Neuronal stem cell (in vitro differentiated cells): ENCODE measurements around the gene PLVAP.
A peak's percentile ranks its signal among the peaks of the same experiment; 100 is the strongest.

ENCODE experiments used
- DNase-seq: peaks from one replicate; pipeline ENCODE4 v3.0.0-alpha.2; 2013; ENCODE audit warnings: low spot score
- H2AFZ ChIP-seq: one replicate; pipeline ENCODE4 v1.6.1; 2013; ENCODE audit warnings: mild to moderate bottlenecking, low read length, inconsistent platforms
- H2AK5ac ChIP-seq: 2 replicates; pipeline ENCODE4 v1.6.1; 2013; ENCODE audit warnings: low read depth, mild to moderate bottlenecking, inconsistent platforms, low read length, moderate library complexity, mixed read lengths
- H2BK120ac ChIP-seq: 2 replicates; pipeline ENCODE4 v1.6.1; 2013; ENCODE audit warnings: low read depth, mild to moderate bottlenecking, inconsistent platforms, low read length, moderate library complexity, mixed read lengths
- H2BK12ac ChIP-seq: one replicate; pipeline ENCODE4 v1.6.1; 2013; ENCODE audit warnings: low read length, inconsistent platforms
- H2BK15ac ChIP-seq: 2 replicates; pipeline ENCODE4 v1.6.1; 2013; ENCODE audit warnings: mild to moderate bottlenecking, low read length, inconsistent platforms, mixed read lengths
- H2BK5ac ChIP-seq: one replicate; pipeline ENCODE4 v1.6.1; 2013; ENCODE audit warnings: inconsistent platforms, mild to moderate bottlenecking, low read length, moderate library complexity
- H3K14ac ChIP-seq: one replicate; pipeline ENCODE4 v1.6.1; 2013; ENCODE audit warnings: low read length, inconsistent platforms
- H3K18ac ChIP-seq: 2 replicates; pipeline ENCODE4 v1.6.1; 2013; ENCODE audit warnings: low read length, inconsistent platforms
- H3K23ac ChIP-seq: 2 replicates; pipeline ENCODE4 v1.6.1; 2013; ENCODE audit warnings: low read depth, mild to moderate bottlenecking, mixed read lengths, low read length, inconsistent platforms; ENCODE audit not compliant: poor library complexity
- H3K27ac ChIP-seq: replicated peaks from 3 replicates; pipeline ENCODE4 v1.5.1; 2013; ENCODE audit warnings: low read length, inconsistent platforms
- H3K27me3 ChIP-seq, 3 experiments: 2 replicates each; pipeline ENCODE4 v1.6.1; 2013; ENCODE audit warnings: low read length in 3 of 3, mild to moderate bottlenecking in 2 of 3, inconsistent platforms in 1 of 3, low read depth in 1 of 3, mixed read lengths in 1 of 3, moderate library complexity in 1 of 3; ENCODE audit not compliant: control insufficient read depth in 3 of 3, insufficient read depth in 3 of 3
- H3K36me3 ChIP-seq, 2 donors: replicated peaks in 1 of 2; 2 replicates each; pipeline ENCODE4 v1.6.1; 2013; ENCODE audit warnings: low read length in 2 of 2; ENCODE audit not compliant: control insufficient read depth in 2 of 2, insufficient read depth in 2 of 2
- H3K4ac ChIP-seq: 2 replicates; pipeline ENCODE4 v1.6.1; 2013; ENCODE audit warnings: inconsistent platforms, mild to moderate bottlenecking, low read length, moderate library complexity
- H3K4me1 ChIP-seq, 2 donors: 1 replicate in 1 of 2; 2 replicates in 1 of 2; pipeline ENCODE4 v1.6.1; 2013; ENCODE audit warnings: low read length in 2 of 2, low read depth in 1 of 2; ENCODE audit not compliant: control insufficient read depth in 2 of 2, insufficient read depth in 1 of 2
- H3K4me2 ChIP-seq: one replicate; pipeline ENCODE4 v1.6.1; 2013; ENCODE audit warnings: mild to moderate bottlenecking, low read length, inconsistent platforms; ENCODE audit not compliant: insufficient read depth, poor library complexity, severe bottlenecking
- H3K4me3 ChIP-seq, 2 donors: 2 replicates each; pipeline ENCODE4 v1.5.1; 2013; ENCODE audit warnings: low read length in 2 of 2, mild to moderate bottlenecking in 2 of 2, inconsistent platforms in 1 of 2, moderate library complexity in 1 of 2
- H3K79me1 ChIP-seq: one replicate; pipeline ENCODE4 v1.6.1; 2013; ENCODE audit warnings: low read depth, mild to moderate bottlenecking, inconsistent platforms, low read length, moderate library complexity
- H3K9ac ChIP-seq: one replicate; pipeline ENCODE4 v1.6.1; 2013; ENCODE audit warnings: mild to moderate bottlenecking, low read depth, low read length, inconsistent platforms; ENCODE audit not compliant: poor library complexity
- H3K9me3 ChIP-seq, 2 donors: replicated peaks in 1 of 2; 2 replicates each; pipeline versions ENCODE3 to v1.6.1; 2013; ENCODE audit warnings: low read length in 2 of 2, mild to moderate bottlenecking in 2 of 2, inconsistent platforms in 1 of 2, low read depth in 1 of 2, mixed read lengths in 1 of 2, moderate library complexity in 1 of 2; ENCODE audit not compliant: control insufficient read depth in 2 of 2, insufficient read depth in 1 of 2
- H4K8ac ChIP-seq: one replicate; pipeline ENCODE4 v1.6.1; 2013; ENCODE audit warnings: low read depth, mild to moderate bottlenecking, inconsistent platforms, low read length, moderate library complexity
- H4K91ac ChIP-seq: one replicate; pipeline ENCODE4 v1.6.1; 2013; ENCODE audit warnings: low read length, low read depth, mild to moderate bottlenecking, inconsistent platforms; ENCODE audit not compliant: poor library complexity
- WGBS, 2 donors: extraction: QIAGEN DNeasy Blood & Tissue Kit; methylation state at CpG; one replicate each; pipeline ENCODE4 v1.1.7; 2013; ENCODE audit warnings: missing lambda C conversion rate in 2 of 2, mixed read lengths in 1 of 2; ENCODE audit not compliant: insufficient read length in 2 of 2, insufficient replicate concordance in 1 of 2; ENCODE audit errors: extremely low coverage in 2 of 2; 5-methylcytosine and 5-hydroxymethylcytosine counted together

The PLVAP gene

DNA sequence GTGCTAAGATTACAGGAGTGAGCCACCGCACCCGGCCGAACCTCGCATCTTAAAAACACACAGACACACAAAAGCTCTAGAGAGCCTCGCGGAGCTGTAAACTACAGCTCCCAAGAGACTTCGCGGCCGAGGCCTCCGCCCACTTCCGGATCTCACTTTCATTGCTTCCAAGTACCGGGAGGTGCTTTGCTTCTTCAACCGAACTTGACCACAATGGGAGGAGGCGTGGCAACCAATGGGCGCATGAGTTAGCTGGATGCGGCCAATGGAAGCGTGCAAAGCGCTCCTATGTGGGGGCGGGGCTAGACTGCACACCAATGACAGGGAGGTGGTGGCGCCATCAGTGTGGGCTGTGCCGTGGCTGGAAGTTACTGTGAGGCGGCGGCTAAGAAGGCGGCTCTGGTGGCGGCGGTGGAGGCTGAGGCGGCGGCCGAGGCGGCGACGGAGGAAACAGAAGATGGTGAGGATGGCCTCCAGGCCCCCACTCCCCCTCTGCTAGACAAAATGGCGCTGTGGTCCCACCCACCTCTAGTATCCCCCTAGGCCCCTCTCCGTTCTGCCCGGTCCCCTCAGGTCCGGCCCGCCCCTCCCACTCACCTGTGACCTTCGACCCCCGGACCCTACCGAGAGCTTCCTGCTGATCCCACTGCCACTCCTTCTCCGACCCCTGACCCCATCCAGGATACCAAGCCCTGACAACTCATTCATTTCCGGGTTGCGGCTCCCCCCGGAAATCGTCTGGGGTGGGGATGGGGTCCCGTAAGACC is 67.8 kb downstream of the PLVAP start, which contains the start of gene DDA1:
Gene DDA1, plus strand, starts transcription at position 366 of the 767 bp plus-strand sequence. Its CDS starts 92 bp downstream, at position 458.
- Histone ChIP-seq H3K36me3 (peaks cover 17 to 32% of the 10 kb centered on the region in 2 donors), H3K18ac (peak within 1 kb of the TSS; percentile 93), H3K27me3 (no peaks in the 10 kb centered on the region)

DNA sequence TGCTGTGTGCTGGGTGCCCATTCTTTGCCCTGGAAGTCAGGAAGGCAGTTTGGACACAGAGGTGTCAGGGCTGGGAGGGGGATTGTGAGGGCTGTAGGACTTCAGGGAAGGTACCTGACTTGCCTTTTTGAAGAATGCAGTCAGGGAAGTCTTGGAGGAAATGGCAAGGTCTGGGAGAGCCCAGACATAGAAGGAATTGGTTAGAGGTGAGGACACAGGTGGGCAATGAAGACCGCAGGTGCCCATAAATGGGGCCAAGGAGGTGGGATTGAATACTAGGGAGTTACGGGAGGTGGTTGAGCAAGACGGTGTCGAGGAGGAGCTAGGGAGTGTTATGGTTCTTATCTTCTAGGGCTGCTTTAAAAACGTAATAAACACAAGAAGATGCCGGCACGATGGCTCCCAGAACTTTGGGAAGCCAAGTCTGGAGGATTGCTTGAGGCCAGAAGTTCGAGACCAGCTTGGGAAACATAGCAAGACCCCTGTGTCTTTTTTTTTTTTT is 69.2 kb downstream of the PLVAP start:
- Histone ChIP-seq H3K79me1 (peaks cover 15% of the 10 kb centered on the region), H3K4ac (no peak overlapping the region), H2BK120ac (no peak overlapping the region), H3K9ac (no peak overlapping the region), H4K91ac (no peak overlapping the region), H4K8ac (no peak overlapping the region), H3K23ac (no peak overlapping the region), H3K36me3 (peaks cover 6 to 17% of the 10 kb centered on the region in 2 donors), H2AK5ac (no peak overlapping the region), H2BK12ac (no peak overlapping the region), H2BK5ac (no peak overlapping the region), H2BK15ac (no peak overlapping the region), H3K9me3 (no peaks in the 10 kb centered on the region), H3K4me1 (peaks cover 8 to 11% of the 10 kb centered on the region in 2 donors), H3K18ac (no peak overlapping the region), H3K14ac (no peak overlapping the region), H3K27me3 (no peaks in the 10 kb centered on the region), H2AFZ (no peak overlapping the region), H3K4me3 (no peak overlapping the region), H3K27ac (no peak overlapping the region), H3K4me2 (no peak overlapping the region)
- no CpG with 5 or more reads among the region's 8 CpGs for WGBS, 2 donors
- DNase-seq: no peak

More for the DNA sequence above, 67.8 kb downstream of the PLVAP start, which contains the start of gene DDA1:
- Histone ChIP-seq H3K4me1 (peaks cover 6% of the 10 kb centered on the region in 2 donors), H2BK5ac (peak within 1 kb of the TSS; percentile 55), H2BK120ac (no peak within 1 kb of the TSS), H3K4me2 (peak within 1 kb of the TSS; percentile 82), H3K4me3 (peak within 1 kb of the TSS; percentile 78 to 96), H2AK5ac (no peak within 1 kb of the TSS), H2BK12ac (no peak within 1 kb of the TSS), H3K4ac (no peak within 1 kb of the TSS), H3K27ac (peak within 1 kb of the TSS; percentile 80), H3K9ac (peak within 1 kb of the TSS; percentile 89), H3K14ac (no peak within 1 kb of the TSS), H3K79me1 (peaks cover 17% of the 10 kb centered on the region), H3K9me3 (no peaks in the 10 kb centered on the region), H4K91ac (no peak within 1 kb of the TSS), H3K23ac (peak within 1 kb of the TSS; percentile 45), H2BK15ac (no peak within 1 kb of the TSS), H4K8ac (no peak within 1 kb of the TSS), H2AFZ (peak within 1 kb of the TSS; percentile 84)
- WGBS, 2 donors: no CpG with 5 or more reads among the region's 46 CpGs
- DNase-seq: peak; percentile 99

DNA sequence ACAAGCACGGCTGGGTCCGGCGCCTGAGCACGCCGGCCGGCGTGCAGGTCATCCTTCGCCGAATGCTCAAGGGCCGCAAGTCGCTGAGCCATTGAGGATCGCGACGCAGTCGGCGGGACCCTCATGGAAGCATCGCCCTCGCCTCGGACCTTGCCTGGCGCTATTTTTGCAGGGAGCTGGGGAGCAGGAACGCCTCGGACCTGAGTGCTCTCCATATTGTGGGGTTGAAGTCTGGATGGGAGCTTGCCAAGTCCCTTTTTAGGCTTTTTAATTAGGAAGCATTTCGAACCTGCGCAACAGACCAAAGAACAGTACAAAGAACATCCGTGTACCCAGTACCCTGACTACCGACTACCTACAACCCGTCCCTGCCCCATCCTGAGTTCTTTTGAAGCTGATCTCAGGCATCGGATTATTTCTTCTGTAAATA is 70.8 kb downstream of the PLVAP start:
- H3K4me3 ChIP-seq: peak overlapping the region; percentile 75 to 85
- peak overlapping the region; percentile 93 for H2AFZ ChIP-seq
- no peaks in the 10 kb centered on the region for H3K27me3 ChIP-seq
- H3K4ac ChIP-seq: peak overlapping the region; percentile 38
- H3K9ac ChIP-seq: peak overlapping the region; percentile 89
- H3K79me1 ChIP-seq: peaks cover 8% of the 10 kb centered on the region
- no peak overlapping the region for H2BK12ac ChIP-seq
- H2AK5ac ChIP-seq: peak overlapping the region; percentile 71
- H3K23ac ChIP-seq: peak overlapping the region; percentile 77
- peak overlapping the region; percentile 86 for H3K27ac ChIP-seq
- no peaks in the 10 kb centered on the region for H3K9me3 ChIP-seq
- H2BK120ac ChIP-seq: no peak overlapping the region
- peak overlapping the region; percentile 94 for H3K4me2 ChIP-seq
- H3K14ac ChIP-seq: no peak overlapping the region
- no peak overlapping the region for H4K8ac ChIP-seq
- peaks cover 2 to 8% of the 10 kb centered on the region in 2 donors for H3K36me3 ChIP-seq
- peak overlapping the region; percentile 98 for H3K18ac ChIP-seq
- no CpG with 5 or more reads among the region's 28 CpGs for WGBS, 2 donors
- H3K4me1 ChIP-seq: peaks cover 16 to 18% of the 10 kb centered on the region in 2 donors
- DNase-seq: no peak
- H2BK15ac ChIP-seq: peak overlapping the region; percentile 62
- no peak overlapping the region for H4K91ac ChIP-seq
- peak overlapping the region; percentile 32 for H2BK5ac ChIP-seq
